Measurements from ENCODE around the gene NR1D1.
A peak's percentile ranks its signal among the peaks of the same experiment; 100 is the strongest.

The NR1D1 gene

GRCh38 chr17:40105861-40106759 is 5.7 kb upstream of the NR1D1 start:
- no peak overlapping the region for H3K4me3 ChIP-seq (replicated peaks; ENCODE audit: low read depth, low read length)
- no peak for DNase-seq (ENCODE audit: extremely low read depth, low read depth)
- no peak for TF ChIP-seq CTCF (IDR thresholded peaks at IDR 0.05; ENCODE audit: low read depth, low read length, missing control alignments)

GRCh38 chr17:40104594-40105486 is 4.5 kb upstream of the NR1D1 start:
- no peak for TF ChIP-seq CTCF (IDR thresholded peaks at IDR 0.05; ENCODE audit: low read depth, low read length, missing control alignments)
- H3K4me3 ChIP-seq (replicated peaks; ENCODE audit: low read depth, low read length): no peak overlapping the region
- no peak for DNase-seq (ENCODE audit: extremely low read depth, low read depth)

- DNase-seq (ENCODE audit: extremely low read depth, low read depth): no peak
- TF ChIP-seq CTCF (IDR thresholded peaks at IDR 0.05; ENCODE audit: low read depth, low read length, missing control alignments): no peak
Observed at GRCh38 chr17:40103688-40104087, 3.3 kb upstream of the NR1D1 start.

GRCh38 chr17:40103071-40103661 is 2.8 kb upstream of the NR1D1 start:
- DNase-seq (ENCODE audit: extremely low read depth, low read depth): no peak
- H3K4me3 ChIP-seq (replicated peaks; ENCODE audit: low read depth, low read length): no peak overlapping the region
- TF ChIP-seq CTCF (IDR thresholded peaks at IDR 0.05; ENCODE audit: low read depth, low read length, missing control alignments): no peak

More at GRCh38 chr17:40103688-40104087, 3.3 kb upstream of the NR1D1 start:
- no peak overlapping the region for H3K4me3 ChIP-seq (replicated peaks; ENCODE audit: low read depth, low read length)

GRCh38 chr17:40101367-40102210 is 1.2 kb upstream of the NR1D1 start:
- no peak for DNase-seq (ENCODE audit: extremely low read depth, low read depth)
- no peak for TF ChIP-seq CTCF (IDR thresholded peaks at IDR 0.05; ENCODE audit: low read depth, low read length, missing control alignments)
- H3K4me3 ChIP-seq (replicated peaks; ENCODE audit: low read depth, low read length): peak overlapping the region; percentile 78

Data from HFF-Myc (cell line).